Spleen (tissue), 11 donors: ENCODE measurements around the gene DIO3. TPM values are rescaled to one million over a fixed set of nuclear protein-coding genes. Genes with fewer than 3 reads are reported as not detected.

ENCODE experiments used
- DNase-seq: peaks from one replicate; pipeline ENCODE4 v3.0.0-alpha.2; 2020
- H3K27ac ChIP-seq, 8 donors: fragments of 200-600 bp; sonication (generic) in 7 of 8; 1 replicate in 4 of 8; 2 replicates in 4 of 8; pipeline versions ENCODE4 v1.5.0 to v1.8.0; 2016 to 2021; ENCODE audit warnings: inconsistent platforms in 4 of 8, mild to moderate bottlenecking in 4 of 8, moderate library complexity in 1 of 8
- H3K27me3 ChIP-seq, 7 donors: fragments of 200-600 bp; sonication (generic) in 6 of 7; replicated peaks in 1 of 7; 1 replicate in 4 of 7; 2 replicates in 3 of 7; pipeline versions ENCODE4 v1.5.0 to v1.8.0; 2016 to 2021; ENCODE audit warnings: inconsistent platforms in 3 of 7, mild to moderate bottlenecking in 1 of 7
- H3K36me3 ChIP-seq, 6 donors: fragments of 200-600 bp; sonication (generic) in 5 of 6; 1 replicate in 4 of 6; 2 replicates in 2 of 6; pipeline versions ENCODE4 v1.5.0 to v1.8.0; 2016 to 2021; ENCODE audit warnings: inconsistent platforms in 2 of 6
- H3K4me1 ChIP-seq, 6 donors: fragments of 200-600 bp; sonication (generic) in 5 of 6; 1 replicate in 3 of 6; 2 replicates in 3 of 6; pipeline versions ENCODE4 v1.5.0 to v1.8.0; 2016 to 2021; ENCODE audit warnings: inconsistent platforms in 3 of 6
- H3K4me3 ChIP-seq, 8 donors: fragments of 200-600 bp; sonication (generic) in 7 of 8; 1 replicate in 4 of 8; 2 replicates in 4 of 8; pipeline versions ENCODE4 v1.5.0 to v1.8.0; 2016 to 2021; ENCODE audit warnings: inconsistent platforms in 4 of 8, mild to moderate bottlenecking in 4 of 8, moderate library complexity in 2 of 8
- H3K9me3 ChIP-seq, 8 donors: fragments of 200-600 bp; sonication (generic) in 7 of 8; 1 replicate in 4 of 8; 2 replicates in 4 of 8; pipeline versions ENCODE4 v1.5.0 to v1.8.0; 2016 to 2021; ENCODE audit warnings: inconsistent platforms in 4 of 8
- POLR2A ChIP-seq, 3 donors: fragments of 450-650 bp; IDR thresholded peaks; one replicate each; pipeline ENCODE4 v1.5.1; 2017; ENCODE audit warnings: antibody characterized with exemption in 3 of 3, mild to moderate bottlenecking in 1 of 3
- POLR2AphosphoS5 ChIP-seq, 3 donors: sonication (generic); formaldehyde crosslinking; IDR thresholded peaks; one replicate each; pipeline ENCODE4 v1.5.1; 2017; ENCODE audit warnings: antibody characterized with exemption in 3 of 3
- WGBS, 5 donors: extraction: QIAGEN DNeasy Blood & Tissue Kit in 3 of 5; methylation state at CpG; one replicate each; pipeline versions ENCODE4 v1.1.5 to v1.1.7; 2013 to 2018; 5-methylcytosine and 5-hydroxymethylcytosine counted together
- intact Hi-C: fragments of 100-400 bp; cut with DNase I; formaldehyde crosslinking; loops from one replicate; pipeline ENCODE4 v1.15.0; 2023; ENCODE audit warnings: low total_unique reads
- polyA plus RNA-seq, 3 donors: library from polyadenylated mRNA; stranded (reverse); fragments of 200-250 nt; gene quantifications; one replicate each; pipeline ENCODE4 v1.2.1, GENCODE V29; 2013
- total RNA-seq, 7 donors: library from RNA; depleted of rRNA in 3 of 7; stranded (reverse); fragments of >200 nt in 3 of 7; fragmentation: NEBNext Ultra II Directional in 4 of 7; extraction: Animal tissue kit (Norgen Biotek cat#: 25700) in 4 of 7; gene quantifications; one replicate each; pipeline versions ENCODE4 v1.1.0 to v1.2.1, GENCODE V29; 2016 to 2021
- TF ChIP-seq, protein P1 (sequence below), 11 experiments: fragments of 200-600 bp in 7 of 11; fragments of 450-650 bp in 4 of 11; sonication (generic) in 4 of 11; IDR thresholded peaks in 8 of 11; conservative IDR thresholded peaks in 3 of 11; 1 replicate in 7 of 11; 2 replicates in 4 of 11; pipeline versions ENCODE4 v1.4.0 to v1.8.0; 2016 to 2021; ENCODE audit warnings: antibody characterized with exemption in 11 of 11, inconsistent platforms in 4 of 11, mild to moderate bottlenecking in 1 of 11
- donor health status: healthy with polysubstance abuse.
- donor health status: DM: no; HTN: no; CAD: no; lungs with moderate emphysema.
- donor health status: DM: no; HTN: no; CAD: no.
- donor health status: Bipolar disorder and iron deficiency.
- donor health status: healthy.
- donor health status: DM: no; HTN: no; CAD: no.
- donor health status: DM: yes; HTN: yes; CAD: no.

The DIO3 gene
- total and polyA plus RNA-seq, 10 donors: 0.04 to 1.3 (median 0.37) TPM; not detected in 2

- H3K36me3 ChIP-seq: no peaks in the 10 kb centered on the region
- no peak for TF ChIP-seq POLR2AphosphoS5 (IDR thresholded peaks at IDR 0.05)
- TF ChIP-seq, protein P1, sequence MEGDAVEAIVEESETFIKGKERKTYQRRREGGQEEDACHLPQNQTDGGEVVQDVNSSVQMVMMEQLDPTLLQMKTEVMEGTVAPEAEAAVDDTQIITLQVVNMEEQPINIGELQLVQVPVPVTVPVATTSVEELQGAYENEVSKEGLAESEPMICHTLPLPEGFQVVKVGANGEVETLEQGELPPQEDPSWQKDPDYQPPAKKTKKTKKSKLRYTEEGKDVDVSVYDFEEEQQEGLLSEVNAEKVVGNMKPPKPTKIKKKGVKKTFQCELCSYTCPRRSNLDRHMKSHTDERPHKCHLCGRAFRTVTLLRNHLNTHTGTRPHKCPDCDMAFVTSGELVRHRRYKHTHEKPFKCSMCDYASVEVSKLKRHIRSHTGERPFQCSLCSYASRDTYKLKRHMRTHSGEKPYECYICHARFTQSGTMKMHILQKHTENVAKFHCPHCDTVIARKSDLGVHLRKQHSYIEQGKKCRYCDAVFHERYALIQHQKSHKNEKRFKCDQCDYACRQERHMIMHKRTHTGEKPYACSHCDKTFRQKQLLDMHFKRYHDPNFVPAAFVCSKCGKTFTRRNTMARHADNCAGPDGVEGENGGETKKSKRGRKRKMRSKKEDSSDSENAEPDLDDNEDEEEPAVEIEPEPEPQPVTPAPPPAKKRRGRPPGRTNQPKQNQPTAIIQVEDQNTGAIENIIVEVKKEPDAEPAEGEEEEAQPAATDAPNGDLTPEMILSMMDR (IDR thresholded peaks at IDR 0.05 in 8 of 11, conservative IDR thresholded peaks at IDR 0.05 in 3 of 11): no peak
- no peak for TF ChIP-seq POLR2A (IDR thresholded peaks at IDR 0.05)
- peak; percentile 63 for DNase-seq
- peaks cover 0 to 36% (median 5%) of the 10 kb centered on the region in 7 donors for H3K27me3 ChIP-seq
- H3K4me3 ChIP-seq: no peak overlapping the region
- no peaks in the 10 kb centered on the region for H3K9me3 ChIP-seq
- WGBS, 5 donors: 90 to 94% (median 92%) methylated on average over 18 to 35 of the region's 35 CpGs
- H3K4me1 ChIP-seq: peaks cover 2 to 6% (median 3%) of the 10 kb centered on the region in 6 donors
- H3K27ac ChIP-seq: no peak overlapping the region
- intact Hi-C loops: no loop called here
Measured at GRCh38 chr14:101601606-101602465, 40.5 kb downstream of the DIO3 start.

DNA sequence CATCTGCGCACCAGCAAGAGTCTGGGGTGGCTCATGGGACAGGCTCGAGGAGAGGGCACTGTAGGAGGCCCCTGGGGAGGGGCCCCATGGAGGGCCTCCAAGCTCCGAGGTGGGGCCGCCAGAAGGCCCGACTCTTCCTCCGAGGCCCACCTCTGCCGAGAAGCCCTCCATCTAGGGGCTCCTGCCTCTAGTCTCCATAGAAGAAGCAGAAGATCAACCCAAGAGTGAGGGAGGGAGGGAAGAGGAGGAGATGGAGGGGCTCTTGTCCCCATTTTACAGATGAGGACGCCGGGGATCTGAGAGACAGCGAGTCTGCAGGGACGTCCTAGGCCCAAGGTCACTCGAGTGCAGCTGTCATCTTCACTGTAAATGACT lies 41.2 kb downstream of the DIO3 start:
- H3K4me3 ChIP-seq: no peak overlapping the region
- no peaks in the 10 kb centered on the region for H3K36me3 ChIP-seq
- TF ChIP-seq POLR2AphosphoS5 (IDR thresholded peaks at IDR 0.05): no peak
- no peak for TF ChIP-seq POLR2A (IDR thresholded peaks at IDR 0.05)
- TF ChIP-seq, protein P1 (IDR thresholded peaks at IDR 0.05 in 8 of 11, conservative IDR thresholded peaks at IDR 0.05 in 3 of 11): no peak
- no peaks in the 10 kb centered on the region for H3K9me3 ChIP-seq
- intact Hi-C loops: no loop called here
- 89 to 92% (median 90%) methylated on average over 12 of the region's 12 CpGs for WGBS, 5 donors
- H3K4me1 ChIP-seq: no peaks in the 10 kb centered on the region
- peaks cover 0 to 39% (median 5%) of the 10 kb centered on the region in 7 donors for H3K27me3 ChIP-seq
- no peak overlapping the region for H3K27ac ChIP-seq
- DNase-seq: no peak

DNA sequence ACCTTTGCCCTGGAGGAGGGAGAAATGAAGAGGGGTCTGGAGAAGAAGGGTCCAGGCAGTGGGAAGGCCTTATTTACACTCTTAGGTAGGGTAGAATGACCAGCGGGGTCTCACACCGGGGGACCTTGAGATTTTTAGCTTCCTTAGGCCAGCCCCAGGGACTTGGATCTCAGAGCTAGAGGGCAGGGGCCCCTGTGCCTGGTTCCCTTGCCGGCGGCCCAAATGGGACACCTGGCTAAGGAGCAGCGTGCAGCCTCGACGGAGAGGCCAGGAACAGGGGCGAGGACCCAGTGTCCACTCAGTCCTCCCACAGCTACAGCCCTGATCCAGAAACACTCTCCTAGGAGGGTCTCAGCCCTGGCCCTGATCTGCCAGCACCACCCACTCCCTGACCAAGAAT lies 41.8 kb downstream of the DIO3 start:
- WGBS, 5 donors: 92 to 97% (median 95%) methylated on average over 8 of the region's 8 CpGs
- DNase-seq: no peak
- H3K4me3 ChIP-seq: no peak overlapping the region
- H3K36me3 ChIP-seq: no peaks in the 10 kb centered on the region
- intact Hi-C loops: no loop called here
- H3K27ac ChIP-seq: no peak overlapping the region
- TF ChIP-seq POLR2A (IDR thresholded peaks at IDR 0.05) (no peak), POLR2AphosphoS5 (IDR thresholded peaks at IDR 0.05) (no peak)
- TF ChIP-seq, protein P1 (IDR thresholded peaks at IDR 0.05 in 8 of 11, conservative IDR thresholded peaks at IDR 0.05 in 3 of 11): no peak
- peaks cover 0 to 42% (median 5%) of the 10 kb centered on the region in 7 donors for H3K27me3 ChIP-seq
- no peaks in the 10 kb centered on the region for H3K4me1 ChIP-seq
- no peaks in the 10 kb centered on the region for H3K9me3 ChIP-seq

DNA sequence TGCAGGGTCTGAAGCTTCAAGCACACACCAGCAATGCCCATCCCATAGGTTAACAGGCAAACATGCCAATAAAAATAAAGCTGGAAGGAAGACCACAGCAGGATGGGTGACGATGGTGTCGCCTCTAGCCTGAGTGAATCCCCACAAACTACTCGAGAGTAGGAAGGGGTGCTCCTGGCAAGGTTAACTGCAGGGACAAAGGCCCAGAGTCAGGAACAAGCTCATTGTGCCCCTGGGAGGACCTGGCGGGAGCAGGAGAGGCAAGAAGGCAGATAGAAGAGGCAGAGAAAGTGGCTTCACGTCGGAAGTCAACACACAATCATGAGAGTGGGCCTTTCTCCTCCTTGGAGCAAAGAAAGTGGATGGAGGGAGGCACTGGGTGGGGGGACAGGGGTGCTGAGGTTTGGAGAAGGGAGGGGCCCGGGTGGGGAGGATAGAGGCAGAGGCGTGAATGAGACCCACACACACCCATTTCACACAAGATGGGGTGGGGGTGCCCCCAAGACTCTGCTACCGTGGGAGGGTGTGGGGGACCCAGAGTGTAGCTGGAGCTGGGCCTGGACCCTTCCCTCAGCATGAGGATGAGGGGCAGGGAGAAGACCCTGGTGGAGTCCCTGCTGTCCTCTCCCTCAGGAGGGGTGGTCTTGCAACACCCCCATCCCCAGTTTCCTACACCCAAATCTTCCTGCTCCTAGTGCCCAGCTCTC lies 43.1 kb downstream of the DIO3 start:
- H3K4me1 ChIP-seq: no peaks in the 10 kb centered on the region
- H3K4me3 ChIP-seq: no peak overlapping the region
- no peak for DNase-seq
- no peak overlapping the region for H3K27ac ChIP-seq
- H3K27me3 ChIP-seq: peaks cover 0 to 48% (median 5%) of the 10 kb centered on the region in 7 donors
- intact Hi-C loops: no loop called here
- H3K36me3 ChIP-seq: no peaks in the 10 kb centered on the region
- no peaks in the 10 kb centered on the region for H3K9me3 ChIP-seq
- no peak for TF ChIP-seq POLR2A (IDR thresholded peaks at IDR 0.05)
- no peak for TF ChIP-seq POLR2AphosphoS5 (IDR thresholded peaks at IDR 0.05)
- TF ChIP-seq, protein P1 (IDR thresholded peaks at IDR 0.05 in 8 of 11, conservative IDR thresholded peaks at IDR 0.05 in 3 of 11): no peak
- 81 to 86% (median 86%) methylated on average over 9 of the region's 9 CpGs for WGBS, 5 donors
